ENCODE data around the gene FGF14. TPM values are rescaled to one million over a fixed set of nuclear protein-coding genes. Genes with fewer than 3 reads are reported as not detected.

The FGF14 gene
- total RNA-seq, 1 donor from 2014 or later, result not detected

- H3K27me3 ChIP-seq (ENCODE audit: control insufficient read depth, insufficient read depth, low read length), result no peaks in the 10 kb centered on the region
- no peak for TF ChIP-seq CTCF (IDR thresholded peaks at IDR 0.05; ENCODE audit: insufficient read depth, low read length, poor library complexity, severe bottlenecking)
- no peaks in the 10 kb centered on the region for H3K36me3 ChIP-seq (ENCODE audit: control insufficient read depth, insufficient read depth, low read length)
- no peak for DNase-seq (ENCODE audit: low read depth)
- no peak overlapping the region for H3K4me3 ChIP-seq (ENCODE audit: low read depth, low read length)
Measured at GRCh38 chr13:101728615-101729014, 673.2 kb downstream of the FGF14 start.

GRCh38 chr13:101728021-101728420 is 673.8 kb downstream of the FGF14 start:
- Histone ChIP-seq H3K27me3 (ENCODE audit: control insufficient read depth, insufficient read depth, low read length) (no peaks in the 10 kb centered on the region), H3K36me3 (ENCODE audit: control insufficient read depth, insufficient read depth, low read length) (no peaks in the 10 kb centered on the region), H3K4me3 (ENCODE audit: low read depth, low read length) (no peak overlapping the region)
- TF ChIP-seq CTCF (IDR thresholded peaks at IDR 0.05; ENCODE audit: insufficient read depth, low read length, poor library complexity, severe bottlenecking), result no peak
- no peak for DNase-seq (ENCODE audit: low read depth)

- TF ChIP-seq CTCF (IDR thresholded peaks at IDR 0.05; ENCODE audit: insufficient read depth, low read length, poor library complexity, severe bottlenecking), result no peak
- Histone ChIP-seq H3K27me3 (ENCODE audit: control insufficient read depth, insufficient read depth, low read length) (no peaks in the 10 kb centered on the region), H3K4me3 (ENCODE audit: low read depth, low read length) (no peak overlapping the region), H3K36me3 (ENCODE audit: control insufficient read depth, insufficient read depth, low read length) (no peaks in the 10 kb centered on the region)
- no peak for DNase-seq (ENCODE audit: low read depth)
Measured at GRCh38 chr13:101727118-101727517, 674.7 kb downstream of the FGF14 start.

- no peak for TF ChIP-seq CTCF (IDR thresholded peaks at IDR 0.05; ENCODE audit: insufficient read depth, low read length, poor library complexity, severe bottlenecking)
- Histone ChIP-seq H3K27me3 (ENCODE audit: control insufficient read depth, insufficient read depth, low read length) (no peaks in the 10 kb centered on the region), H3K36me3 (ENCODE audit: control insufficient read depth, insufficient read depth, low read length) (no peaks in the 10 kb centered on the region), H3K4me3 (ENCODE audit: low read depth, low read length) (no peak overlapping the region)
- no peak for DNase-seq (ENCODE audit: low read depth)
Measured at GRCh38 chr13:101726681-101727080, 675.2 kb downstream of the FGF14 start.

- no peak for TF ChIP-seq CTCF (IDR thresholded peaks at IDR 0.05; ENCODE audit: insufficient read depth, low read length, poor library complexity, severe bottlenecking)
- DNase-seq (ENCODE audit: low read depth), result no peak
- no peak overlapping the region for H3K4me3 ChIP-seq (ENCODE audit: low read depth, low read length)
- no peaks in the 10 kb centered on the region for H3K27me3 ChIP-seq (ENCODE audit: control insufficient read depth, insufficient read depth, low read length)
- no peaks in the 10 kb centered on the region for H3K36me3 ChIP-seq (ENCODE audit: control insufficient read depth, insufficient read depth, low read length)
Measured at GRCh38 chr13:101718496-101718895, 683.4 kb downstream of the FGF14 start.

GRCh38 chr13:101717353-101717752 is 684.5 kb downstream of the FGF14 start:
- DNase-seq (ENCODE audit: low read depth), result no peak
- Histone ChIP-seq H3K27me3 (ENCODE audit: control insufficient read depth, insufficient read depth, low read length) (no peaks in the 10 kb centered on the region), H3K36me3 (ENCODE audit: control insufficient read depth, insufficient read depth, low read length) (no peaks in the 10 kb centered on the region), H3K4me3 (ENCODE audit: low read depth, low read length) (no peak overlapping the region)
- TF ChIP-seq CTCF (IDR thresholded peaks at IDR 0.05; ENCODE audit: insufficient read depth, low read length, poor library complexity, severe bottlenecking), result no peak
